Measurements from ENCODE around the gene ATG2B.

- TF ChIP-seq CTCF (IDR thresholded peaks at IDR 0.05) (no peak), POLR2A (IDR thresholded peaks at IDR 0.05) (no peak)
Observed at GRCh38 chr14:96270565-96271420, 92.3 kb downstream of the ATG2B start.
